Endometrial microvascular endothelial cells (primary cell): ENCODE measurements around the gene NCOA1. TPM values are rescaled to one million over a fixed set of nuclear protein-coding genes. Genes with fewer than 3 reads are reported as not detected.
"Not testable (repeated sequence)": the region's sequence is repeated elsewhere in the genome, so short reads cannot be mapped to it uniquely, and the experiment has no call there.

ENCODE experiments used
- in situ Hi-C: cut with HindIII; loops from 2 replicates; pipeline ENCODE4 v1.10.0; 2017; ENCODE audit warnings: low sequenced_read_pairs, low pct_unique_long_range_greater_than_20kb; ENCODE audit errors: inconsistent ontology term
- total RNA-seq: library from RNA; depleted of rRNA; stranded (reverse); fragments of >200 nt; gene quantifications from one replicate; pipeline ENCODE4 v1.2.3, GENCODE V29; 2015; ENCODE audit errors: inconsistent ontology term

Gene NCOA1
- total RNA-seq, 1 donor from 2014 or later, result 5.3 TPM

GRCh38 chr2:24472416-24472815 is 18.6 kb upstream of the NCOA1 start:
- in situ Hi-C loops, result no loop called here

- in situ Hi-C loops, result no loop called here
Measured at GRCh38 chr2:24473626-24474025, 17.4 kb upstream of the NCOA1 start.

GRCh38 chr2:24474053-24474452 is 17.0 kb upstream of the NCOA1 start:
- in situ Hi-C loops, result no loop called here

GRCh38 chr2:24477229-24477628 is 13.8 kb upstream of the NCOA1 start:
- in situ Hi-C loops, result no loop called here

- in situ Hi-C loops, result no loop called here
Measured at GRCh38 chr2:24478243-24478642, 12.8 kb upstream of the NCOA1 start.

GRCh38 chr2:24480245-24480644 is 10.8 kb upstream of the NCOA1 start:
- in situ Hi-C loops, result no loop called here

- in situ Hi-C loops, result no loop called here
Measured at GRCh38 chr2:24482251-24482971, 8.6 kb upstream of the NCOA1 start.

- in situ Hi-C loops, result no loop called here
Measured at GRCh38 chr2:24482972-24483300, 8.1 kb upstream of the NCOA1 start.

- in situ Hi-C loops, result not testable (repeated sequence)
Measured at GRCh38 chr2:24484677-24485076, 6.4 kb upstream of the NCOA1 start.

- in situ Hi-C loops, result no loop called here
Measured at GRCh38 chr2:24485197-24485596, 5.9 kb upstream of the NCOA1 start.

- in situ Hi-C loops, result no loop called here
Measured at GRCh38 chr2:24486636-24487205, 4.3 kb upstream of the NCOA1 start.

GRCh38 chr2:24489465-24490180 is 1.4 kb upstream of the NCOA1 start:
- in situ Hi-C loops, result no loop called here

- in situ Hi-C loops, result no loop called here
Measured at GRCh38 chr2:24490181-24490689, 819 bp upstream of the NCOA1 start.

GRCh38 chr2:24491542-24492420 is 727 bp downstream of the NCOA1 start:
- in situ Hi-C loops, result no loop called here

- in situ Hi-C loops, result no loop called here
Measured at GRCh38 chr2:24492421-24493279, 1.6 kb downstream of the NCOA1 start.

- in situ Hi-C loops, result no loop called here
Measured at GRCh38 chr2:24493713-24494112, 2.7 kb downstream of the NCOA1 start.

GRCh38 chr2:24494410-24494809 is 3.4 kb downstream of the NCOA1 start:
- in situ Hi-C loops, result no loop called here

- in situ Hi-C loops, result no loop called here
Measured at GRCh38 chr2:24495451-24495850, 4.4 kb downstream of the NCOA1 start.
